HEK293T (cell line): ENCODE results near the gene PRDM16.

Experiments
- CTCF ChIA-PET: fragments of 350-600 bp; formaldehyde crosslinking; extraction: SDS; loops from one replicate; lab custom pipeline; 2021; ENCODE audit warnings: antibody characterized with exemption, inconsistent platforms; lab: Yijun Ruan, JAX
- POLR2A ChIA-PET: fragments of 350-600 bp; formaldehyde crosslinking; extraction: SDS; loops from one replicate; lab custom pipeline; 2020; ENCODE audit warnings: antibody characterized with exemption, inconsistent platforms; lab: Yijun Ruan, JAX
- DNase-seq: peaks from one replicate; pipeline ENCODE4 v3.0.0; 2012; ENCODE audit warnings: mixed read lengths; ENCODE audit errors: extremely low spot score
- ARNT ChIP-seq: fragments of 450-650 bp; IDR thresholded peaks from 2 replicates; pipeline ENCODE4 v1.6.1; 2017; ENCODE audit warnings: mild to moderate bottlenecking
- BHLHE40 ChIP-seq: fragments of 450-650 bp; IDR thresholded peaks from 2 replicates; pipeline ENCODE4 v1.6.1; 2016; ENCODE audit warnings: mild to moderate bottlenecking, moderate library complexity, borderline replicate concordance
- CTBP1 ChIP-seq: fragments of 450-650 bp; IDR thresholded peaks from 2 replicates; pipeline ENCODE4 v1.6.1; 2016; ENCODE audit warnings: borderline replicate concordance
- ELF4 ChIP-seq: fragments of 450-650 bp; IDR thresholded peaks from 2 replicates; pipeline ENCODE4 v1.6.1; 2017; ENCODE audit warnings: antibody characterized with exemption
- FOXA1 ChIP-seq: fragments of 450-650 bp; IDR thresholded peaks from 2 replicates; pipeline ENCODE4 v1.6.1; 2016; ENCODE audit warnings: mild to moderate bottlenecking
- FOXK2 ChIP-seq: fragments of 450-650 bp; IDR thresholded peaks from 2 replicates; pipeline ENCODE4 v1.6.1; 2016; ENCODE audit warnings: mild to moderate bottlenecking
- FOXM1 ChIP-seq: fragments of 450-650 bp; IDR thresholded peaks from 2 replicates; pipeline ENCODE4 v1.6.1; 2017; ENCODE audit warnings: mild to moderate bottlenecking, borderline replicate concordance
- HDGF ChIP-seq: fragments of 450-650 bp; IDR thresholded peaks from 2 replicates; pipeline ENCODE4 v1.6.1; 2017; ENCODE audit warnings: antibody characterized with exemption, borderline replicate concordance
- L3MBTL2 ChIP-seq: fragments of 450-650 bp; conservative IDR thresholded peaks from 2 replicates; pipeline ENCODE4 v1.6.1; 2016; ENCODE audit warnings: mild to moderate bottlenecking
- LEF1 ChIP-seq: fragments of 450-650 bp; IDR thresholded peaks from 2 replicates; pipeline ENCODE4 v1.6.1; 2017; ENCODE audit warnings: mild to moderate bottlenecking, borderline replicate concordance
- NFRKB ChIP-seq: fragments of 450-650 bp; IDR thresholded peaks from 2 replicates; pipeline ENCODE4 v1.6.1; 2016; ENCODE audit warnings: mild to moderate bottlenecking, moderate library complexity
- SP1 ChIP-seq: fragments of 450-650 bp; IDR thresholded peaks from 2 replicates; pipeline ENCODE4 v1.6.1; 2017
- SUZ12 ChIP-seq: fragments of 450-650 bp; IDR thresholded peaks from 2 replicates; pipeline ENCODE4 v1.6.1; 2016; ENCODE audit warnings: mild to moderate bottlenecking
- TARDBP ChIP-seq: fragments of 450-650 bp; IDR thresholded peaks from 2 replicates; pipeline ENCODE4 v1.6.1; 2016
- ZNF384 ChIP-seq: fragments of 450-650 bp; IDR thresholded peaks from 2 replicates; pipeline ENCODE4 v1.6.1; 2016
- TF ChIP-seq, protein P1 (sequence below): fragments of 450-650 bp; IDR thresholded peaks from 2 replicates; pipeline ENCODE4 v1.6.1; 2016

PRDM16 gene

GRCh38 chr1:3049164-3049563, 19.8 kb upstream of the PRDM16 start:
- ChIA-PET POLR2A (no interaction called here), CTCF (no interaction called here)
- TF ChIP-seq NFRKB (no peak), LEF1 (no peak), HDGF (no peak), TARDBP (no peak), ARNT (no peak), ZNF384 (no peak), SUZ12 (no peak), CTBP1 (no peak), FOXM1 (no peak), L3MBTL2 (no peak), SP1 (no peak), BHLHE40 (no peak), FOXA1 (no peak), FOXK2 (no peak)
- TF ChIP-seq, protein P1, sequence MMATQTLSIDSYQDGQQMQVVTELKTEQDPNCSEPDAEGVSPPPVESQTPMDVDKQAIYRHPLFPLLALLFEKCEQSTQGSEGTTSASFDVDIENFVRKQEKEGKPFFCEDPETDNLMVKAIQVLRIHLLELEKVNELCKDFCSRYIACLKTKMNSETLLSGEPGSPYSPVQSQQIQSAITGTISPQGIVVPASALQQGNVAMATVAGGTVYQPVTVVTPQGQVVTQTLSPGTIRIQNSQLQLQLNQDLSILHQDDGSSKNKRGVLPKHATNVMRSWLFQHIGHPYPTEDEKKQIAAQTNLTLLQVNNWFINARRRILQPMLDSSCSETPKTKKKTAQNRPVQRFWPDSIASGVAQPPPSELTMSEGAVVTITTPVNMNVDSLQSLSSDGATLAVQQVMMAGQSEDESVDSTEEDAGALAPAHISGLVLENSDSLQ = no peak
- DNase-seq = no peak

DNA sequence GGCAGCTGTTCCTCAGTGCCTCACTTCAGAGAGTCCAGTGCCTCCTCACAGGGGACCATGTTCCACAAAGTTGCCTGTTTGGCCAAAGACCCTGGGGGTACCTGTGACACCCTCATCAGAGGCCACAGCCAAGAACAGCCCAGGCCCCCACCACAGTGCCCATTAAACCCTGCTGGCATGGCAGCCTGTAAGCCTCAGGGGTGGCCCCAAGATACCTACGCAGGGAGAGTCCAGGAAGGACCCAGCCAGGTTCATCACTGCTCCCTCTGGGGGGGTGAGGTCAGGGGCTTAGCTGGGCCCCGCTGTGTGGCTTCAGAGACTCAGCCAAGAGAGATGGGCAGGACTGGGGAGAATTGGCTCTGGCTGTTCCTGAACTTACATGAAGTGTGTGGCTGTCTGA, 19.1 kb upstream of the PRDM16 start:
- DNase-seq = no peak
- POLR2A ChIA-PET = no interaction called here
- no peak for TF ChIP-seq SP1
- TF ChIP-seq HDGF = no peak
- no peak for TF ChIP-seq NFRKB
- no peak for TF ChIP-seq ELF4
- no peak for TF ChIP-seq BHLHE40
- TF ChIP-seq FOXK2 = no peak
- no peak for TF ChIP-seq FOXM1
- TF ChIP-seq FOXA1 = no peak
- no peak for TF ChIP-seq TARDBP
- no peak for TF ChIP-seq ARNT
- no peak for TF ChIP-seq CTBP1
- TF ChIP-seq SUZ12 = no peak
- TF ChIP-seq LEF1 = no peak
- no peak for TF ChIP-seq L3MBTL2
- CTCF ChIA-PET = no interaction called here

DNA sequence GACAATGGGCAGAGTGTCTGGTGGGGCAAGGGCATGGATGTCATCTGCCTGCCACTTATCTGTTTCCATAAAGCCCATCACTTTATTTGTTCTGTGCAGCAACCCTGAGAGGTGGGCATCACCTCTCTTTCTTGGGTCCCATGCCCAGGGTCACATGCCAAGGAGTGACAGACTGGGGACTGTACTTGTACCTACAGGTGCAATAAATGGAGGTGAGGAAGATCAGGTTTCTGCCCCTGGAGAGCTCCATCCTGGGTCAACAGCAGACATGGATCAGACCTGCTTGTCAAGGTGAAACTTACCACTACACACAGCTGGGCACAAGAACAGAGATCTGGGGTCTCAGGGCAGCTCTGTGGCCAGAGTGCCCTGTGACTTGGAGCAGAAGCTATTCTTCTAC, 18.4 kb upstream of the PRDM16 start:
- DNase-seq = no peak
- ChIA-PET POLR2A (no interaction called here), CTCF (no interaction called here)
- no peak for TF ChIP-seq BHLHE40
- no peak for TF ChIP-seq HDGF
- TF ChIP-seq, protein P1 = no peak
- no peak for TF ChIP-seq NFRKB
- TF ChIP-seq TARDBP = no peak
- no peak for TF ChIP-seq ELF4
- TF ChIP-seq FOXK2 = no peak
- no peak for TF ChIP-seq CTBP1
- no peak for TF ChIP-seq ARNT
- no peak for TF ChIP-seq SP1
- no peak for TF ChIP-seq FOXM1
- no peak for TF ChIP-seq L3MBTL2
- no peak for TF ChIP-seq ZNF384
- no peak for TF ChIP-seq LEF1
- TF ChIP-seq SUZ12 = no peak
- TF ChIP-seq FOXA1 = no peak

GRCh38 chr1:3051270-3052268, 17.4 kb upstream of the PRDM16 start:
- TF ChIP-seq SP1 (no peak), BHLHE40 (no peak), ELF4 (no peak), NFRKB (no peak), FOXA1 (no peak), SUZ12 (no peak), FOXK2 (no peak), L3MBTL2 (no peak), ARNT (no peak), CTBP1 (no peak), FOXM1 (no peak), ZNF384 (no peak), LEF1 (no peak)
- TF ChIP-seq, protein P1 = no peak
- POLR2A ChIA-PET = no interaction called here
- CTCF ChIA-PET = no interaction called here
- DNase-seq = no peak

DNA sequence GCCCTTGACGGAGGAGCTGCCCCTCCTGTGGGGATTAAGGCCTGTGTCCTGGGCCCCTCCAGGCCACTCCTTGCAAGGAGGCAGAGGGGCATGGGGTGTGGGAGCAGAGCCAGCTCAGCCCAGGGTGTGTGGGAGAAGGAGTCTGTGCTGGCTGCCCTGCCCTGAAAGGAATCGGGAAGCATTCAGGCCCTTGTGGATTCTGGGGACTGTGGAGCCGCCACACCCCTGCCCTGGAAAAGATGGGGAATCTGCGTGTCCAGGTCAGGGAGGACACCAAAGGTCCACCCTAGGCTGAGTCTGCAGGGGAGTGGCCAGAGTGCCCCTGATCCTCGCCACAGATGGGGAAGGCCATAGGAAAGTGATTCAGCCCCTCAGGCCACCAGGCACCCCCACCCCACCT, 16.5 kb upstream of the PRDM16 start:
- TF ChIP-seq NFRKB (no peak), L3MBTL2 (no peak), TARDBP (no peak), LEF1 (no peak), FOXM1 (no peak), SUZ12 (no peak)
- TF ChIP-seq, protein P1 = no peak
- no peak for DNase-seq
- ChIA-PET CTCF (no interaction called here), POLR2A (no interaction called here)
